HL-60/S4 treated with retinoic acid at 250 ng/mL for 4 days and 3 days (cell line): Measurements from ENCODE around the gene POLR2F.
"Not testable (repeated sequence)": the region's sequence is repeated elsewhere in the genome, so short reads cannot be mapped to it uniquely, and the experiment has no call there.

Experiments
- in situ Hi-C: fragments of 300-500 bp; cut with MboI; formaldehyde crosslinking; loops from 2 replicates; pipeline ENCODE4 v1.7.0; 2022; ENCODE audit warnings: low sequenced_read_pairs

The POLR2F gene

DNA sequence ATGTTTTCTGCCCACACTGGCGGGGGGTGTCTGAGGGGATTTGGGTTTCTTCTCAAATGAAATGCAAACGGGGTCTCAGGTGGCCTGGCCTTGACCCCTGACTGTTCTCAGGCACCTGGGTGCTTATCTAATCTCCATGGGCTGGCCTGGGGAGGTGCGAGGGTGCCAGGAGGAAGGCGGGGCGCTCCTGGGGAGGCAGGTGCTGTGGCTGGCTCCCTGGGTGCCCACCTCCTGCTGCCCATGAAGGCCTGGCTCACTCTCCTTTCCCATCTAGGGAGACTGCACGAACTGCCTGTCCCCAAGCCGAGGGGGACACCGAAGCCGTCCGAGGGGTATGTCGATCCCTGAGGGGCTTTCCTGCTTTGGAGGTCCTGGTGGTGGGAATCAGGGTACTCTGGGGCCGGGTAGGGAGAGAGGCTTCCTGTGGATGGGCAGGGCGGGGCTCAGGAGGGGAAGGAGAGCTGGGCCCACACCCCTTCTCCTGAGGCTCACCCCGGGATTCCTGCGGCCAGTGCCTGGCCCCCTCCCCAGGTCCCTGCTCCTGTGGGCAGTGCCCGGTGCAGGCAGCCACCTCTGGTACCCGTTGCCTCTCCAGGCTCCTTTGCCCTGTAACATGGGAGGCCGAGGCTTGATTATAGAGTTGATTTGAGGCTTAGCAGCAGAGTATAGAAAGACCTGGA lies 29.0 kb upstream of the POLR2F start:
- in situ Hi-C loops, result no loop called here

DNA sequence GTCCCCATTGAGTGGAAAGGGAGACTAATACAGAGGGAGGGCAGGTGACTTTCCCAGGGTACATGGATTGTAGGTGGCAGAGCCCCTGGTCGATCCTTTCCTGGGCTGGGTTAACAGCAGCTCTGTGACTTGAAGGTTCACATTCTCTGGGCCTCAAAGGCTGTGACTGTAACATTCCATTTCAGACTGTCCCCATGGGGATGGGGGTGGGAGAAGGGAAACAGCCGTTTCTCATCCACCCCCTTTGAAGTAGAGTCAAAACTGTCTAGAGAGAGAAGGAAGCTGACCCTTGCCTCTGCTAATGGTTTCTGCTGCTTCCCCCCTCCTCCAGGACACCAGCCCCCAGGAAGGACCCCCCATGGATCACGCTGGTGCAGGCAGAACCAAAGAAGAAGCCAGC lies 28.2 kb upstream of the POLR2F start:
- in situ Hi-C loops, result no loop called here

DNA sequence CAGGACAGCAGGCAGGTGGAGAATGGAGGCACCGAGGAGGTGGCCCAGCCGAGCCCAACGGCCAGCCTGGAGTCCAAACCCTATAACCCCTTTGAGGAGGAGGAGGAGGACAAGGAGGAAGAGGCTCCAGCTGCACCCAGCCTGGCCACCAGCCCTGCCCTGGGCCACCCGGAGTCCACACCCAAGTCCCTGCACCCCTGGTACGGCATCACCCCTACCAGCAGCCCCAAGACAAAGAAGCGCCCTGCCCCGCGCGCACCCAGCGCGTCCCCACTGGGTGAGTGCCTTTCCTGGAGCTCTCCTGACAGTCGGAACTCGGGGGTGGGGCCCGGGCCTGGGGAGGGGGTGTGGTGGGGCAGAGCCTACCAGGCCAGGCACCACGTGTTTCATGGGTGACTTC lies 27.7 kb upstream of the POLR2F start:
- in situ Hi-C loops, result no loop called here

DNA sequence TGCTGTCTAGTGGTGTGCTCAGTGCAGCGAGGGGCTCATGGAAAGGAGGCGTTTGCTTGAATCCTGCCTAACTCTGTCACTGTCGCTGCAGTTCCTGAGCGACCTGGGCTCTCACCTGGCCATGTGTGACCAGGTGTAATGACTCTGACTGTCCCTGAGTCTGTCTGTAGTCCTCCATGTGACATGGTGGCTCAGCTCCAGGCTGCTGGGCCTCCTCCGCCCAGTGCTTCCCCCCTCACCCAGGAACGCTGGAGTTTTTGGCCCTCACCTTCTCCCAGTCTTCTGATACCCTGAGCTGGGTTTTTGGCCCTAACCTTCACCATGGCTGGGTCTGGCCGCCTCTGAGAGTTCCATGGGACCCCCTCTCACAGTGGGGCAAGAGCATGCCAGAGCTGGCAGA lies 27.1 kb upstream of the POLR2F start:
- in situ Hi-C loops, result no loop called here

DNA sequence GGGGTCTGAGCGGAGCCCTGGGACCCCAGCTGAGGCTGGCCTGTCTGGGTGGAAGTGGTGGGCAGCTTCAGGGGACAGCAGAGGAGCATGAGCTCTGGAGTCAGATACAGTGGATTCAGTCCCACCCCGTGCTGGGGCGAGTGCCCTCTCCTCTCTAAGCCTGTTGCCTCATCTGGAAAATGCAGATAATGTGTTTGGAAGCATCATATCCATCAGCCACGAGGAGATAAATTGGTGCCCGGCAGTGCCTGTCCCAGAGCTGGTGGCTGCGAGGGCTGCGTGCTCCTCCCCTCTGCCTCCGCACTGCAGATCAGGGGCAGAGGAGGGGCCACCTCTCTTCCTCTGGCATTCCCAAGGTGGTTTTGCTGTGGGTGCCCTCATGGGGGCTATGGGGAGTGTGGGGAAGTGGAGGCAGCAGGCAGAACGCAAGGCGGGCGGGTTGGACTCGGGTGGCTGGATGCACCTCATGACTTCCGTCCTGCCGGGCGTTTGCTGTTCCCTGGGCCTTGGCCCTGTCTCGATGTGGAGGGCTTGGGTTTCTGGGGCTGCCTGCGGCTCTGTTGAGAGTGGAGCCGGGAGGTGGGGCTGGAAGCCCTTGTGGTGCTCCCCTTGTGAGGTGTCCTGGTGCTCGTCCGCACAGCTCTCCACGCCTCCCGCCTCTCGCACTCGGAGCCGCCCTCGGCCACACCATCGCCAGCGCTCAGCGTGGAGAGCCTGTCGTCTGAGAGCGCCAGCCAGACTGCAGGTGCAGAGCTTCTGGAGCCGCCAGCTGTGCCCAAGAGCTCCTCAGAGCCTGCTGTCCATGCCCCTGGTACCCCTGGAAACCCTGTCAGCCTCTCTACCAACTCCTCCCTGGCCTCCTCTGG lies 26.5 kb upstream of the POLR2F start:
- in situ Hi-C loops, result no loop called here

DNA sequence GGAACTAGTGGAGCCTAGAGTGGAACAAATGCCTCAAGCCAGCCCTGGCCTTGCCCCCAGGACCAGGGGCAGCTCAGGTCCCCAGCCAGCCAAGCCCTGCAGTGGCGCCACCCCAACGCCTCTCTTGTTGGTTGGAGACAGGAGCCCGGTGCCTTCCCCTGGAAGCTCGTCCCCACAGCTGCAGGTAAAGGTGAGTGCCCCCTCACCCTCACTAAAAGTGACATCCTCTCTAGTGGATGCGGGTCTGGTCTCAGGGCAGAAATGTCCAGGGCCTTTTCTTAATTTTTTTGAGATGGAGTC lies 25.9 kb upstream of the POLR2F start:
- in situ Hi-C loops, result no loop called here

DNA sequence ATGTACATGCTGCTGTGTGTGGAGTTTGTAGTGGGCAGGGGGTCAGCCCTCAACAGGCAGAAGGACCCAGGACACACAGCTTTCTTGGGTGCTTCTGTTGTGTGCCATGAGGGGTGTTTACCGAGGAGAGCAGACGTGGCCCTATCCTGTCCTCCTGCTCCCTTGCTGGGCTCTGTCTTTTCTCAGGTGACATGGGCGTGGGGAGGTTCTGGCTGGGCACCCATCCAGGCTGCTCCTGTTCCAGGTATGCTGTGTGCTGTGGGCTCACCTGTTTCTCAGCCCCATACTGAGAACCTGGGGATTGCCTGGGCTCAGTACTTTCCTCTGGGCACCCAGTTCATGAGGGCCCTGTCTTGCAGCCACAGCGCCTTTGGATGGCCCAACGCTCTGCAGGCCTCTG lies 24.1 kb upstream of the POLR2F start:
- in situ Hi-C loops, result no loop called here

DNA sequence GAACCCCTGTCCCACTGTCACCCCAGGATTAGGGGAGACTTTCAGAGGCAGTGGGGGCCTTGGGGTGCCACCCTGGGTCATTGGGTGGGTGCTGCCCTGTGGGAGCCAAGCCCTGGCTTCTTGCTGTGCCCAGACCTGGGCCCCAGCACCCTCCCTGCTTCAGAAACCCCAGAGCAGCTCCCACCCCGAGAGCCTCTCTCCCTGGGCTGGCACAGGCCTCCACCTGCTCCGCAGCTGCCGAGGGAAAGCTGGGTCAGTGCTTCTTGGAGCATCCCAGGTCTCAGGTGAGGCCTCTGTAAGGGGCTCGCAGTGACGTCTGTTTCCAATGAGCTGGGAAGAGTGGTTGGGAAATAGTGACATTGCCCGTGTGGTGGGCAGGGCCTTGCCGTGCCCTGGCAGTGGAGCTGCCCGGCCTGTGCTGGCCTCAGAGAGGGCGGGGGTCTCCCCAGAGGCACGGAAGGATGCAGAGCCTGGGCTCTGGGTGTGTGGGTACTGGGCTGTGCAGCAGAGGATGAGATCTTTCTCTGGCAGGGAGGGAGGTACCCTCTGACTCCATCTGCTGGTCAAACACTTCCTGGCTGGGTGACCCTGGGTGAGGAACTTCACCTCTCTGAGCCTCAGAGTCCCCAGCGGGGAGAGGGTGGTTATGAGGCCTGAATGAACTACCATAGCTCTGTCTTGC lies 23.1 kb upstream of the POLR2F start:
- in situ Hi-C loops, result no loop called here

DNA sequence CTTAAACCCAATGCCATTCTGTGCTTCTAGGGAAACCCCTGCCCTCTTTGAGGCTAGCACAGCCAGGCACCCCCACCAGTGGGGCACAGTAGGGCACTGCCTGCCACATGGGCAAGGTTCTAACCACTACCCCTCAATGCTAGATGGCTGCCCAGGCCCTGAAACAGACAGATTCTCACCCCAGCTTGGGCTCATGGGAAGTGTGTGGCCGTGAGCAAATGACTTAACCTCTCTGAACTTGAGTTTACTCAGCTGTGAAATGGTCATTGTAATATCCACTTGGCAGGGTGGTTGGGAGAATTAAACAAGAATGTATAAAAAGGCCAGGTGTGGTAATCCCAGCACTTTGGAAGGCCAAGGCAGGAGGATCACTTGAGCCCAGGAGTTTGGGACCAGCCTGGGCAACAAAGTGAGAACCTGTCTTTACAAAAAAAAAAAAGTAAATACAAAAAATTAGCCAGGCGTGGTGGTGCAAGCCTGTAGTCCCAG lies 22.5 kb upstream of the POLR2F start:
- in situ Hi-C loops, result no loop called here

DNA sequence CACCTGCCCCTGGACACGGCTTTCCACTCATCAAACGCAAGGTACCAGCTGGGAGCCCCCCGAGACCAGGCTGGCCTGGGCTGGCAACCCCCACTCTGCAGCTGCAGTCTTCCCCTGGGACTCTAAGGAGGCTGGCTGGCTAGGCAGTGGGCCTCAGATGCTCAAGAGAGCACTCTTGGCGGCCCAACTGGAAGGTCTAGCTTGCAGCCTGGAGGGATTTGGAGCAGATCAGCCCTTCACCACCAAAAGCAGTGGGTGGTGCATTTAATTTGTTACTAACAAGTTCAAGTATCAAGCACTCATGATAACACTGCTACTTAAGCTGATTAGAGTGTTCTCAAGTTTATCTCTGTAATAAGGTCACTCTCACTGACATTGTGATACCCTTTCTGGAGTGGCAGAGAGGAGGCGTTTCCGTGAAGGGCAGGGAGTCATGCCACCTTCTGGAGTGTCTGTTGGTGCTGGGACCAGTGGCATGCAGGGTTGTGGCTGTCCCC lies 21.6 kb upstream of the POLR2F start:
- in situ Hi-C loops, result no loop called here

DNA sequence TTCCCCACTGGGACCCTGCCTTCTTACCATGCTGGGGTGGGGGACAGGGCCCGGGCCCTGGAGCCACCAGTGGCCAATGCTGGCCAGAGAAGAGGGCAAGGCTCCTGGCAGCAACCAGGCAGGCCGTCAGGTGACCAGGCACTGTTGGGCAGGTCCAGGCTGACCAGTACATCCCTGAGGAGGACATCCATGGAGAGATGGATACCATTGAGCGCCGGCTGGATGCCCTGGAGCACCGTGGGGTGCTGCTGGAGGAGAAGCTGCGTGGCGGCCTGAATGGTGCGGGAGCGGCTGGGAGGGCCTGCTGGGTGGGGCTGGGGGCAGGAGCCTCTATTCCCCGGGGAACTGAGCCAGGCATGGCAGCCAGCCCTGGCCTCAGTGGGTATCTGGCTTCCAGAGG lies 21.1 kb upstream of the POLR2F start:
- in situ Hi-C loops, result no loop called here

DNA sequence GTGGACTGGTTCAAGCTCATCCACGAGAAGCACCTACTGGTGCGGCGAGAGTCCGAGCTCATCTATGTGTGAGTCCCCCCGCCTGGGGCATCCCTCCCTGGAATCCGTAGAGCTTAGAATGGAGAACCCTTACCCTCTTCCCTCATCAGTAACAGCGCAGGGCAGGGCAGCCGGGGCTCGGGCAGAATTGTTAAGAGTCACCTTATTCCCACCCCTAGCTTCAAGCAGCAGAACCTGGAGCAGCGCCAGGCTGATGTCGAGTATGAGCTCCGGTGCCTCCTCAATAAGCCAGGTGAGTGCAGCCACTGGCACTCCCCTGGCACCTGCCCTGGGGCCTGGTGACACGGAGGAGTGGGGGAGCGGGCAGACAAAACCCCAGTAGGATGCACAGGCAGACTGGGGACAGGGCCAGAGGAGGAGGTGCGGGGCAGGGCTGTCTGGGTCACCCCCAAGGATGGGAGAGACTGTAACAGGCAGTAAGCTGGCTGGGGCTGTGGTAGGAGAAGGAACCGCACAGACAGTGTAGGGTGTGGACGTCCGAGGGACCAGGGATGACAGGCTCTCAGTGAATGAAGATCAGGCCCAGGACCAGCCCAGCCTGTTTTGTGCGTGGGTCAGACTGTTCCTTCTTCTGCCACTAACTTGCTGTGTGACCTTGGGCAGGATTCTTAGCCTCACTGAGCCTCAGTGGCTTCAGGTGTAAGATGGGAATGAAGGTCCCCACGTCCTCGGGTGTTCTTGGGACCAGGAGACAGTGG lies 20.5 kb upstream of the POLR2F start:
- in situ Hi-C loops, result no loop called here

DNA sequence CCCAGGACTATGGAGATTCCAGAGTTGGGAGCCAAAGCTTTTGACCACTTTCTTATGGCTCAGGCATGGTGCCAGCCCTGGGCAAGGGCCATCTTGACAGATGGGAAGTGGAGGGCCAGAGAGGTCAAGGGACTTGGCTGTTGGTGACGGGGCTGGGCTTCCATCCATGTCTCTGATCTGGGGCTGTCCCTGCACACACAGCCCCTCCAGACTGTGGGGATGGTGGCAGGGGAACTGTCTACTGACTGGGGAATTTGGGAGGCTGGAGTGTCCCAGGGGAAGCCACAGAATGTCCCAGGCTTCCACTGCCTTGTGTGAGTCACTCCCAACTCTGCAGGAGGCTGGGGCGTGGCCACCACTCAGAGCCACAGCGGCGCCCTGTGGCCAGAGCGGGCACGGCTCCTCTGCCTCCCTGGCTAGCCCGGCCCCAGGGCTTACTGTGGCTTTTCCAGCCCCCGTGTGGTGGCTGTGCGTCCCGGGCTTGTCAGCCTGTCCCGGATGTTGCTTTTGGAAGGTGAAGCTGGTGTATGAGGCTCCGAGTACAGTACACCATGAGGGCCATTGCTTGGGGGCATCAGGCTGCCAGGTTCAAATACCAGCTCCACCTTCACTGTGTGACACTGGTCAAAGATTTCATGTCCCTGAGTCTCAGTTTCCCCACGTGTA lies 19.7 kb upstream of the POLR2F start:
- in situ Hi-C loops, result no loop called here

DNA sequence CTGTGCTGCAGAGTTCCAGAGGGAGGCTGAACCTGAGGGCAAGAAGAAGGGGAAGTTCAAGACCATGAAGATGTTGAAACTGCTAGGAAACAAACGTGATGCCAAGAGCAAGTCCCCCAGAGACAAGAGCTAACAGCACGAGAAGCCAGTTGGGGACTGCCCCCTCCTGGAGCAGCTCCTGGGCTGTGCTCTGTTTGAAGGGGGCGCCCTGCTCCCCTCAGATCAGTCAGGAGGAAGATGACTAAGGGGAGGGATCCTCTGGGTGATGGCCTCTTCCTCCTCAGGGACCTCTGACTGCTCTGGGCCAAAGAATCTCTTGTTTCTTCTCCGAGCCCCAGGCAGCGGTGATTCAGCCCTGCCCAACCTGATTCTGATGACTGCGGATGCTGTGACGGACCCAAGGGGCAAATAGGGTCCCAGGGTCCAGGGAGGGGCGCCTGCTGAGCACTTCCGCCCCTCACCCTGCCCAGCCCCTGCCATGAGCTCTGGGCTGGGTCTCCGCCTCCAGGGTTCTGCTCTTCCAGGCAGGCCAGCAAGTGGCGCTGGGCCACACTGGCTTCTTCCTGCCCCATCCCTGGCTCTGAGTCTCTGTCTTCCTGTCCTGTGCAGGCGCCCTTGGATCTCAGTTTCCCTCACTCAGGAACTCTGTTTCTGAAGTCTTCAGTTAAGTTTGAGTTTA lies 12.7 kb upstream of the POLR2F start:
- in situ Hi-C loops, result no loop called here

DNA sequence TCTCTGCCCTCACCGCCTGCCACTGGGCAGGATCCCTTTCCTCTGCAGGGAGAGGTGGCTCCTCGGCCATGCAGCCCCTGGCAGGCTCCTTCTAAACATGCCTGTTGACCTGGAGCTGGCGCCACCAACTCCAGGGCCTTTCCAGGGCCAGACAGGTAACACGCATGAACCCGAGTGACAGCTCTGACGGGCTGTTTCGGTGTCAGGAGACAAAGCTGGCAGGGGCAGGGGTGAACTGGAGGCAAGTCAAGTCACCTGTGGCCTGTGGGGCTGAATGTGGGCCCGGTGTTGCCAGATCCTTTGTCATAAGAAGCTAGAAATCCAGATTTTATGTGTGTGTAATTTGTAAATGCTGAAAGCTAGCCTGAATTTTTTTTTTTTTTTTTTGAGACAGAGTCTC lies 11.4 kb upstream of the POLR2F start:
- in situ Hi-C loops, result no loop called here

DNA sequence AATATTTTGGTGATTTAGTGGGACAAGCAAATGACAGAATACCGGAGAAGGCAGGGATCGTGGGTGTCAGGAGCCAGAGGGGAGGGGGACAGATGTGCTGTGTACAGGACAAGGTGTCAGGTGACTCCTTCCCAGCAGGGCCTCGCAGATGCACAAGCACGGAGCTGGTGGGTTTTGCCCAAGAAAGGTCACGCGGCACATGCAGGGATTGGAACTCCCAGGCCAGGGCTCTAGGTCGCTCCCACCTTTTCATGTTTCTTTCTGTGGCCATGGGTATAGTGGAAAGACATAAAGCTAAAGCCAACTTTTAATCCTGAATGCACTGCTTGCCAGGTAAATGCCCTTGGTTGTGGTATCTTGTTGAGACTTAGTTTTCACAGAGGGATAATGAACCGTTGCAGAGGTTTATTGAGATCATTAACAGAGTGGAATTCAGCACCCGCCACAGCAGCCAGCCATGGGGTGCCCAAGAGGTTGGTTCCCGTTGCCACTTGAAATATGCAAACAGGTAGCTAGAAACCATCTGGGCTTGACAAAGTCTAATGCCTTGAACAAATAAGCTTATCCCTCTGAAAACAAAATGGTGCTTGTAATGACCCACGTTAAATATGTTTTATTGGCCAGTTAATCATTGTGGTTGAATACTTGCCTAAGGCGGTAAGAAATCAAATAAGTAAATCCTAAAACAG lies 10.2 kb upstream of the POLR2F start:
- in situ Hi-C loops, result no loop called here

DNA sequence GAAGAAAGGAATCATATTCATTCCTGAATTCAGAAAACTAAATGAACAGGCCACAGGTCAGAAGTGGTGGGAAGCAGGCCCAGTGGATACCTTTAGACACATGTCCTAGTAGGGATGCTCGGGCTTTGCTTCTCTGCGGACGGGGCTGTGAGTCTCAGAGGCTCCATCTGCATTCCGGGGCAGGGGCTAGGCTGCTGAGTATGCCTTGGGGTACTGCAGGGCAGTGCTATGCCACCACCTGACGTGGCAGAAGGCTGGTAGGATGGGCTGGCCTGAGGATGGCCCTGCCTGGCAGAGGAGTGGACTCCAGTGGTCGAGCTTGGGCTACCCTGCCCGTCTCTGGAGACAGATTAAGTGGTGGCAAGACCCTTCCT lies 9.7 kb upstream of the POLR2F start:
- in situ Hi-C loops, result no loop called here

DNA sequence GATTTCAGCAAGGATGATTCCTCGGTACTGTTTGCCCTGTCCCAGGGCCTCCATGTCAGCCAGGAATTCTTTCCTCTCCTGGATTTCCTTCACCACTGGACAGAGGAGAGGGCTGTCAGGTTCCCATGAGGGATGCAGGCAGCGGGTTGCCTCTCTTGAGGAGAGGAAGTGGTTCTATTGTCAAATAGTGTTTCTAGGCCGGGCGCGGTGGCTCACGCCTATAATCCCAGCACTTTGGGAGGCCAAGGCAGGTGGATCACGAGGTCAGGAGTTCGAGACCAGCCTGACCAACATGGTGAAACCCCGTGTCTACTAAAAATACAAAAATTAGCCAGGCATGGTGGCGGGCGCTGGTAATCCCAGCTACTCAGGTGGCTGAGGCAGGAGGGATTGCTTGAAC lies 9.1 kb upstream of the POLR2F start:
- in situ Hi-C loops, result not testable (repeated sequence)

DNA sequence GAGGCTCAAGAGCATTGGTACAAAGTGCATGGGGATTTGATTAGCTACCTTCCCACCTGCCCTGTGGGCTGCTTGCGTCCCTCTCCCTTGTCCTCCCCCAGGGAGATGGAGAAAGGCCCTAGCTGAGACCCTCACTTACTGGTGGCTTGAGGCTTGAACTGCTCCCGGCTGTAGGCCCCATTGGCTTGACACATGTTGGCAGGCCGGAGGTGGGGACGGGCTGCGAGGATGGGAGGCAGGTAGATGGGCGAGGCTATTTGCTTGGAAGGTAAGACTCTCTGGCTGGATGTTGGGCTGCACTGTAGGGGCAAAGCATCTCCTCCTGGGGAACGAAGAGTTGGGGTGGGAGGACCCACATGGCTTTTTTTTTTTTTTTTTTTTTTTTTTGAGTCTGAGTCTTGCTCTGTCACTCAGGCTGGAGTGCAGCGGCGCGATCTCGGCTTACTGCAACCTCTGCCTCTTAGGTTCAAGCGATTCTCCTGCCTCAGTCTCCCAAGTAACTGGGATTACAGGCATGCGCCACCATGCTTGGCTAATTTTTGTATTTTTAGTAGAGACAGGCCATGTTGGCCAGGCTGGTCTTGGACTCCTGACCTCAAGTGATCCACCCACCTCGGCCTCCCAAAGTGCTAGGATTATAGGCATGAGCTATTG lies 6.2 kb upstream of the POLR2F start:
- in situ Hi-C loops, result not testable (repeated sequence)
